HEK293 (cell line): Measurements from ENCODE around the gene SPNS2.

Source experiments
- CTCF ChIA-PET: fragments of 350-600 bp; formaldehyde crosslinking; extraction: SDS; loops from one replicate; lab custom pipeline; 2021; ENCODE audit warnings: antibody characterized with exemption; lab: Yijun Ruan, JAX
- POLR2A ChIA-PET: fragments of 300-600 bp; formaldehyde crosslinking; extraction: SDS; loops from one replicate; lab custom pipeline; 2020; ENCODE audit warnings: antibody characterized with exemption, inconsistent platforms; lab: Yijun Ruan, JAX
- H3K27ac ChIP-seq: fragments of 200-500 bp; sonication (Bioruptor generic); 2 replicates; pipeline ENCODE4 v1.5.1; 2014; ENCODE audit warnings: low read depth, low read length, control low read depth, inconsistent platforms; ENCODE audit errors: extremely low read depth
- H3K36me3 ChIP-seq, 2 experiments: fragments of 200-500 bp in 1 of 2; sonication (Bioruptor generic) in 1 of 2; 1 replicate in 1 of 2; 2 replicates in 1 of 2; pipeline ENCODE4 v1.5.1; 2014 to 2017; ENCODE audit warnings: inconsistent platforms in 2 of 2, low read length in 2 of 2; ENCODE audit not compliant: control insufficient read depth in 2 of 2, insufficient read depth in 1 of 2
- H3K4me1 ChIP-seq: fragments of 200-500 bp; sonication (Bioruptor generic); 2 replicates; pipeline ENCODE4 v1.5.1; 2014; ENCODE audit warnings: mild to moderate bottlenecking, low read length, inconsistent platforms; ENCODE audit not compliant: control insufficient read depth, insufficient read depth
- H3K4me3 ChIP-seq: 2 replicates; pipeline ENCODE4 v1.5.1; 2011; ENCODE audit warnings: low read depth, mild to moderate bottlenecking, control low read depth, low read length, moderate library complexity
- H3K9me3 ChIP-seq: fragments of 200-500 bp; sonication (Bioruptor generic); 2 replicates; pipeline ENCODE4 v1.5.1; 2014; ENCODE audit warnings: low read depth, low read length, inconsistent platforms; ENCODE audit not compliant: control insufficient read depth, insufficient read depth
- GLI4 ChIP-seq: fragments of 450-650 bp; formaldehyde crosslinking; IDR thresholded peaks from 2 replicates; pipeline ENCODE4 v1.5.1; 2016; ENCODE audit warnings: missing biosample characterization, missing genetic modification characterization
- KLF1 ChIP-seq: fragments of 450-650 bp; formaldehyde crosslinking; IDR thresholded peaks from 2 replicates; pipeline ENCODE4 v1.5.1; 2016; ENCODE audit warnings: missing biosample characterization, missing genetic modification characterization
- KLF9 ChIP-seq: fragments of 450-650 bp; formaldehyde crosslinking; IDR thresholded peaks from 2 replicates; pipeline ENCODE4 v1.5.1; 2016; ENCODE audit warnings: missing biosample characterization, missing genetic modification characterization, low read depth
- WT1 ChIP-seq: fragments of 450-650 bp; formaldehyde crosslinking; IDR thresholded peaks from 2 replicates; pipeline ENCODE4 v1.5.1; 2016; ENCODE audit warnings: missing biosample characterization, missing genetic modification characterization
- ZFP3 ChIP-seq: fragments of 450-650 bp; formaldehyde crosslinking; IDR thresholded peaks from 2 replicates; pipeline ENCODE4 v1.5.1; 2016; ENCODE audit warnings: low read depth, missing biosample characterization, missing genetic modification characterization
- ZNF138 ChIP-seq: fragments of 450-650 bp; formaldehyde crosslinking; IDR thresholded peaks from 2 replicates; pipeline ENCODE4 v1.5.1; 2016; ENCODE audit warnings: missing biosample characterization, missing genetic modification characterization, borderline replicate concordance
- ZNF302 ChIP-seq: fragments of 450-650 bp; formaldehyde crosslinking; IDR thresholded peaks from 2 replicates; pipeline ENCODE4 v1.5.1; 2016; ENCODE audit warnings: missing biosample characterization, missing genetic modification characterization, low read depth
- ZNF311 ChIP-seq: fragments of 450-650 bp; formaldehyde crosslinking; IDR thresholded peaks from 2 replicates; pipeline ENCODE4 v1.5.1; 2017; ENCODE audit warnings: missing biosample characterization, missing genetic modification characterization, borderline replicate concordance
- ZNF350 ChIP-seq: fragments of 450-650 bp; formaldehyde crosslinking; IDR thresholded peaks from 2 replicates; pipeline ENCODE4 v1.5.0; 2017; ENCODE audit warnings: missing biosample characterization, mild to moderate bottlenecking, missing genetic modification characterization
- ZNF391 ChIP-seq: fragments of 450-650 bp; formaldehyde crosslinking; IDR thresholded peaks from 2 replicates; pipeline ENCODE4 v1.5.1; 2016; ENCODE audit warnings: low read depth, missing biosample characterization, missing genetic modification characterization, borderline replicate concordance
- ZNF398 ChIP-seq: fragments of 450-650 bp; formaldehyde crosslinking; IDR thresholded peaks from 2 replicates; pipeline ENCODE4 v1.5.1; 2017; ENCODE audit warnings: missing biosample characterization, missing genetic modification characterization
- ZNF433 ChIP-seq: fragments of 450-650 bp; formaldehyde crosslinking; IDR thresholded peaks from 2 replicates; pipeline ENCODE4 v1.5.1; 2016; ENCODE audit warnings: missing biosample characterization, missing genetic modification characterization, low read depth
- ZNF514 ChIP-seq: fragments of 450-650 bp; formaldehyde crosslinking; IDR thresholded peaks from 2 replicates; pipeline ENCODE4 v1.5.1; 2016; ENCODE audit warnings: missing biosample characterization, missing genetic modification characterization
- ZNF530 ChIP-seq: fragments of 450-650 bp; formaldehyde crosslinking; IDR thresholded peaks from 2 replicates; pipeline ENCODE4 v1.5.1; 2016; ENCODE audit warnings: low read depth, missing biosample characterization, missing genetic modification characterization
- ZNF626 ChIP-seq: fragments of 450-650 bp; sonication (Bioruptor Pico); formaldehyde crosslinking; IDR thresholded peaks from 2 replicates; pipeline ENCODE4 v1.5.1; 2018; ENCODE audit warnings: missing biosample characterization, missing genetic modification characterization, inconsistent platforms
- ZNF707 ChIP-seq: fragments of 450-650 bp; formaldehyde crosslinking; IDR thresholded peaks from 2 replicates; pipeline ENCODE4 v1.5.1; 2016; ENCODE audit warnings: missing biosample characterization, missing genetic modification characterization
- ZNF785 ChIP-seq: fragments of 450-650 bp; formaldehyde crosslinking; IDR thresholded peaks from 2 replicates; pipeline ENCODE4 v1.5.1; 2016; ENCODE audit warnings: missing biosample characterization, missing genetic modification characterization

Gene SPNS2

GRCh38 chr17:4525691-4526397 is 27.2 kb downstream of the SPNS2 start:
- Histone ChIP-seq H3K36me3 (no peaks in the 10 kb centered on the region), H3K4me1 (no peaks in the 10 kb centered on the region), H3K27ac (no peak overlapping the region), H3K9me3 (no peaks in the 10 kb centered on the region), H3K4me3 (no peak overlapping the region)
- POLR2A ChIA-PET, result interaction anchor here (0.7 kb wide), 1 partner anchor 18 kb away, joined by 3 read pairs; no protein-coding TSS in a partner anchor
- TF ChIP-seq ZNF138 (tag by site-specific recombination) (no peak), KLF9 (tag by site-specific recombination) (no peak), ZNF626 (tag by site-specific recombination) (no peak), ZNF785 (tag by site-specific recombination) (no peak), ZNF398 (tag by site-specific recombination) (no peak), ZNF514 (tag by site-specific recombination) (no peak), ZNF311 (tag by site-specific recombination) (no peak), GLI4 (no peak), ZNF707 (tag by site-specific recombination) (no peak), ZNF350 (no peak)
- CTCF ChIA-PET, result no interaction called here

DNA sequence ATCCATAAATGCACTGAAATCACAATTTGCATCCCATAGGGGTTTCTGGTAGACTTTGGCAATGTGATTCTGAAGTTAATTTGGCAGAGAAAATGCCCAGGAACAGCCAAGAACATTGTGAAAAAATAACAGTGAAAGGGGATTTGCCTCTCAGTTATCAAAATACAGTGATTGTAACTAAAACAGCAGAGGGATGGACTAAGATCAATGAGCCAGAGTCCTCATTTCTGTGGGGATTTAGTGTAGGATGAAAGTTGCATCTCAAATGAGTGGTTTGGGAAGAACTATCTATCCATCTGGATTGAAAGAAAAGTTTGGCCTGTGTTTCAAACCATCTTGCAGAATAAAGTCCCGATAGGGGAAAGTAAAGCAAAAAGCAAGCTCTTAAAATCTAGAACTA is 28.5 kb downstream of the SPNS2 start:
- CTCF ChIA-PET, result interaction anchor here (0.6 to 1.6 kb wide), 4 partner anchors 13 to 808 kb away, joined by 3 to 6 read pairs (median 3); no protein-coding TSS in a partner anchor
- TF ChIP-seq ZNF391, result no peak
- Histone ChIP-seq H3K4me3 (no peak overlapping the region), H3K27ac (no peak overlapping the region), H3K9me3 (no peaks in the 10 kb centered on the region), H3K4me1 (no peaks in the 10 kb centered on the region), H3K36me3 (no peaks in the 10 kb centered on the region)
- POLR2A ChIA-PET, result interaction anchor here (1.1 kb wide), 1 partner anchor 28 kb away, joined by 3 read pairs; no protein-coding TSS in a partner anchor

DNA sequence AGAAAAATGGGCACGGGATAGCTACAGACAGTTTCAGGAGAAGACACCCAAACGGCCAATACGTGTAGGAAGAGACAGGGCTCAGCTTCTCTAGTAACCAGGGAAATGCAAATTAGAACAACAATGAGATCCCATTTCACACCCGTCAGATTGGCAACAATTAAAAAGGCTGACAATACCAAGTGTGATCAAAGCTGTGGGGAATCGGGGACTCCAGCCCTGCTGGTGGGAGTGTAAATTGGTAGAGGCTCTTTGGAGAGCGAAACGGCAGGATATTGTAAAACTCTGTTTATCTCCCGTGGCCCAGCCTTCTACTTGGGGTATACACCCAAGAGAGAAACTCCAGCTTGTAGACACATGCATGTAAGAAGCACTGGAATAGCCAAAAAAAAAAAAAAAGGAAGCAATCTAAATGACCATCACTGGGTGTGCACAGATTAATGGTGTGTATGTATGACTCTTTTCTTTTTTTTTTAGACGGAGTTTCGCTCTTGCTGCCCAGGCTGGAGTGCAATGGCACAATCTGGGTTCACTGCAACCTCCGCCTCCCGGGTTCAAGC is 29.0 kb downstream of the SPNS2 start:
- POLR2A ChIA-PET, result interaction anchor here (1.1 kb wide), 1 partner anchor 28 kb away, joined by 3 read pairs; no protein-coding TSS in a partner anchor
- Histone ChIP-seq H3K27ac (no peak overlapping the region), H3K4me1 (no peaks in the 10 kb centered on the region), H3K9me3 (no peaks in the 10 kb centered on the region), H3K36me3 (no peaks in the 10 kb centered on the region)
- CTCF ChIA-PET, result interaction anchor here (0.6 to 1.6 kb wide), 6 partner anchors 9 to 809 kb away, joined by 3 to 6 read pairs (median 3); no protein-coding TSS in a partner anchor
- TF ChIP-seq KLF1 (tag by site-specific recombination) (no peak), ZNF302 (tag by site-specific recombination) (no peak), ZNF433 (tag by site-specific recombination) (no peak), WT1 (no peak), ZFP3 (tag by site-specific recombination) (no peak), ZNF530 (tag by site-specific recombination) (no peak)
- TF ChIP-seq, all 188 proteins: peak for 0
- H3K4me3 ChIP-seq, result no peak overlapping the region
